ENCODE measurements around the gene SHFL. TPM values are rescaled to one million over a fixed set of nuclear protein-coding genes. Genes with fewer than 3 reads are reported as not detected.

SHFL gene
- polyA plus RNA-seq, 1 donor from 2014 or later, result 1.2 TPM

- Histone ChIP-seq H3K36me3 (ENCODE audit: insufficient read depth, low read length) (peaks cover 4% of the 10 kb centered on the region), H2AFZ (ENCODE audit: low read depth, low read length) (no peak overlapping the region), H3K9ac (ENCODE audit: low read length) (no peak overlapping the region), H3K9me3 (ENCODE audit: low read length) (no peaks in the 10 kb centered on the region), H3K4me3 (ENCODE audit: low read length) (no peak overlapping the region), H3K9me2 (ENCODE audit: insufficient read depth, low read length) (no peaks in the 10 kb centered on the region), H3K27ac (ENCODE audit: low read length) (no peak overlapping the region), H3K4me2 (ENCODE audit: low read length) (no peak overlapping the region), H3K27me3 (ENCODE audit: insufficient read depth, low read depth, low read length) (no peaks in the 10 kb centered on the region), H4K20me1 (ENCODE audit: insufficient read depth) (no peaks in the 10 kb centered on the region), H3F3A (ENCODE audit: insufficient read depth, low read length, poor library complexity, severe bottlenecking) (no peaks in the 10 kb centered on the region), H3K79me2 (replicated peaks; ENCODE audit: insufficient read depth, low read length) (no peaks in the 10 kb centered on the region)
- no peak for TF ChIP-seq SMC3 (conservative IDR thresholded peaks at IDR 0.05; ENCODE audit: poor library complexity)
Measured at GRCh38 chr19:10137751-10138682, 51.9 kb downstream of the SHFL start.

- Histone ChIP-seq H3K79me2 (replicated peaks; ENCODE audit: insufficient read depth, low read length) (no peaks in the 10 kb centered on the region), H3K4me3 (ENCODE audit: low read length) (no peak overlapping the region), H4K20me1 (ENCODE audit: insufficient read depth) (no peaks in the 10 kb centered on the region), H3K36me3 (ENCODE audit: insufficient read depth, low read length) (peaks cover 4% of the 10 kb centered on the region), H3K4me2 (ENCODE audit: low read length) (no peak overlapping the region), H3K27me3 (ENCODE audit: insufficient read depth, low read depth, low read length) (no peaks in the 10 kb centered on the region), H3F3A (ENCODE audit: insufficient read depth, low read length, poor library complexity, severe bottlenecking) (no peaks in the 10 kb centered on the region), H3K9ac (ENCODE audit: low read length) (no peak overlapping the region), H3K27ac (ENCODE audit: low read length) (no peak overlapping the region), H2AFZ (ENCODE audit: low read depth, low read length) (no peak overlapping the region), H3K9me3 (ENCODE audit: low read length) (no peaks in the 10 kb centered on the region), H3K9me2 (ENCODE audit: insufficient read depth, low read length) (no peaks in the 10 kb centered on the region)
- TF ChIP-seq POLR2AphosphoS5 (IDR thresholded peaks at IDR 0.05) (no peak), CTCF (IDR thresholded peaks at IDR 0.05; ENCODE audit: poor library complexity, severe bottlenecking) (no peak), EP300 (conservative IDR thresholded peaks at IDR 0.05; ENCODE audit: poor library complexity, severe bottlenecking) (no peak), MXI1 (conservative IDR thresholded peaks at IDR 0.05; ENCODE audit: poor library complexity, severe bottlenecking) (no peak), RAD21 (conservative IDR thresholded peaks at IDR 0.05) (no peak), TAF1 (IDR thresholded peaks at IDR 0.05; ENCODE audit: low read depth) (no peak), REST (IDR thresholded peaks at IDR 0.05; ENCODE audit: borderline replicate concordance) (no peak), EZH2 (IDR thresholded peaks at IDR 0.05; ENCODE audit: borderline replicate concordance, insufficient read depth, low read length, poor library complexity, severe bottlenecking) (no peak), SMC3 (conservative IDR thresholded peaks at IDR 0.05; ENCODE audit: poor library complexity) (no peak)
Measured at GRCh38 chr19:10138879-10139795, 53.0 kb downstream of the SHFL start.

Data from neural cell (in vitro differentiated cells).